H4 (cell line): Measurements from ENCODE around the gene ACSL3. TPM values are rescaled to one million over a fixed set of nuclear protein-coding genes. Genes with fewer than 3 reads are reported as not detected.
"Not testable (repeated sequence)": the region's sequence is repeated elsewhere in the genome, so short reads cannot be mapped to it uniquely, and the experiment has no call there.

Source experiments
- DNase-seq: peaks from one replicate; pipeline ENCODE4 v3.0.0-alpha.2; 2015; ENCODE audit warnings: low spot score
- total RNA-seq: library from RNA; depleted of rRNA; stranded (reverse); fragments of >200 nt; shearing (Covaris generic); gene quantifications from 2 replicates; pipeline ENCODE4 v1.2.3, GENCODE V29; 2014; rRNA removed

Gene ACSL3
- total RNA-seq: 115 and 128 TPM in 2 replicates

DNA sequence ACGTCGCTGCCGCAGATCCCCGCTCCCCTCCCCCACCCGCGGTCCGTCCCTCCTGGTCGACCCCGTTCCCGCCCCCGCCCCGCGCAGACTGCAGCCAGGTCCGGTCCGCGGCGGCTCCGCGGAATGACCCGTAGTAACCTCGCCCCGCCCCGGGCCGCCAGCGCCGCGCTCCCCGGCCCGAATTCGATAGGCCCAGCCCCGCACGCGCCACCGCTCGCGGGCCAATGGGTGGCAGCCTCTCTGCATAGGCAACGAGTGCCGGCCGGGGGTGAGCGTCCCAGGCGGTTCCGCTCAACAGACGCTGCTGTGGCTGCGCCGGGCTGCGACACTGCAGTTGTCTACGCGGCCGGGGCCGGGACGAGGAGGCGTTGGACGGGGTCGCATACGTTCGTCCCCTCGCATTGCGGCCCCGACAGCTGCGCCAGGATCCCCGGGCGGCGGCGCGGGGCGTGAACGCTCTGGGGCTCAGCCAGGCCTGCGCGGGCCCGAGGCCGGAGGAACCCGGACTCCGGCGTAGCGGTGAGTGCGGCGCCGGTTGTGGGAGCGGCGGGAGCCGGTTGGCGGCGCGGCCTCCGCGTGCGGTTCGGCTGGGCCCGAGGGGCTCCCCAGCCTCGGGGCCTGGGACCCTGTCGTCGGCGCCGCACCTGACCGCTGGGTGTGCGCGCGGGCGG is at the start of gene ACSL3:
Gene ACSL3, plus strand, starts transcription at position 297 of the 671 bp plus-strand sequence. CDS start 47,737 bp downstream, outside the sequence.
- DNase-seq: peak; percentile 91

GRCh38 chr2:222811828-222812227 is 49.0 kb upstream of the ACSL3 start:
- DNase-seq: no peak

- DNase-seq: no peak
Observed at GRCh38 chr2:222813177-222813843, 47.5 kb upstream of the ACSL3 start.

- peak; percentile 18 for DNase-seq
Observed at GRCh38 chr2:222819722-222820333, 41.0 kb upstream of the ACSL3 start.

DNA sequence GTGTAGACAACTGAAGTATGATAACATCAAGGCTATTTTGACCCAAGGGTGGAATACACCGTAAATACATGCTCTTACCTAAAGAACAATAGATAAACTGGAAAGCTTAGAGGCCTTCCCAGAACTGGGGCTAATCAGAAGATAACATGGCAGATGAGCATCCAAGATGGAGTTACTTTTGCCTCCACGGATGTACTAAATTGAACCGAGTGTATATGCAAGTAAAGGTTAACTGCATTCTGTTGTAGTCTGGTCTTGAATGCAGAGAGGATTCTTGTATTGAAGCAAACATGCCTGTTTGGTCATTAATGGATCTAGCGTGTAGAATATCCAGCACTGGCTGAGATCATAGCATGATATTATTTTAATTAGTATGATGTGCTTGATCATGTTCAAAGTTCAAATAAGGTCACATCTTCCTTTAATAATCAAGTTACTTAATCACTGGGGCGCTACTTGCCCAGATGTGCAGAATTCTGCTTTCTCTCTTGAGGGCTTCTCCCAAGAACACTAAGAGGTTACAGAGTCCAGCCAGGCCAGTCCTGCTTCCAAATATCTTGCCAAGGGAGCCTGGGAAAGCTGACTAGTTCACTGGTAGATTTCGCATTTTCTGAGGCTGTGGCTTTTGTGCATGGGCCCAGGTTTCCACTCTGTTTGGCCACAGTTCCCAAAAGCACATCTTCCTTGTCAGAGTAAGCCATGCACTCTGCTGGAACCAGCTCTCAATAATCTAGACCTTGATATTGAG is 37.5 kb upstream of the ACSL3 start:
- DNase-seq: no peak

DNA sequence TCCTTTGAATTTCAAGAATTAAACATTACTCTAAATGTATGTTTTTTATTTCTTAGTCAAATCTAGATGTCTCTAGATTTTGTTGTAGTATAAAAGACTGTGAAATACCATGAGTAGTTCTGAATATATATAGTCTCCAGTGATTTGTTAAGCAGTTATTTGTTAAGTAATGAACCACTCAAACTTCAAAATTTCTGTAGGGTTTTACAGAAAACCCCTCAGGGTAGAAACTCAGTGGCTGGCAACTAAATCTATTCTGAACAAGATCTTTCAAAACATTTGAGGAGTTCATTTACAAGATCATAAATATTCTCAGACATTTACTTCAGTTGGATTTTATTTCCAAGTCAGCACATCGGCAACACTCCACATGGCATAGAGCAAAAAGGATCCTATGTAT is 35.8 kb upstream of the ACSL3 start:
- no peak for DNase-seq

DNA sequence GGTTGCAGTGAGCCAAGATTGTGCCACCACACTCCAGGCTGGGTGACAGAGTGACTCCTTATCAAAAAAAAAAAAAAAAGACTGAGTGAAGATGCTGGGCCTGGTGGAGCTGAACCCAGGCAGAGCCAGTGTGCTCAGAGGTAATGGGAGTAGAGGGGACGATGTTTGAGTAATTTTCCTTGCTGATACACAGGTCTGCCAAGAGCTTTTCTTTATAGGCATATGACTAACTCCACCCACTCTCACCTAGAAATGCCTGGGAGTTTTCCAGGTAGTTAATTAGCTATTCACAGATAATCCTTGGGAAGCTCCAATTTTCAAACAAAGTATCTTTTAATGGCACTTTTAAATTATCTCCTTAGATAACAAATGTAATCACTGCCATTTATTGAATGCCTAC is 33.4 kb upstream of the ACSL3 start:
- DNase-seq: no peak

- no peak for DNase-seq
Observed at GRCh38 chr2:222828572-222828971, 32.3 kb upstream of the ACSL3 start.

GRCh38 chr2:222830164-222830563 is 30.7 kb upstream of the ACSL3 start:
- no peak for DNase-seq

- no peak for DNase-seq
Observed at GRCh38 chr2:222833410-222833809, 27.4 kb upstream of the ACSL3 start.

GRCh38 chr2:222835143-222835822 is 25.6 kb upstream of the ACSL3 start:
- no peak for DNase-seq

GRCh38 chr2:222835823-222836151 is 25.0 kb upstream of the ACSL3 start:
- DNase-seq: no peak

- no peak for DNase-seq
Observed at GRCh38 chr2:222837643-222838056, 23.2 kb upstream of the ACSL3 start.

- DNase-seq: no peak
Observed at GRCh38 chr2:222840060-222840802, 20.6 kb upstream of the ACSL3 start.

DNA sequence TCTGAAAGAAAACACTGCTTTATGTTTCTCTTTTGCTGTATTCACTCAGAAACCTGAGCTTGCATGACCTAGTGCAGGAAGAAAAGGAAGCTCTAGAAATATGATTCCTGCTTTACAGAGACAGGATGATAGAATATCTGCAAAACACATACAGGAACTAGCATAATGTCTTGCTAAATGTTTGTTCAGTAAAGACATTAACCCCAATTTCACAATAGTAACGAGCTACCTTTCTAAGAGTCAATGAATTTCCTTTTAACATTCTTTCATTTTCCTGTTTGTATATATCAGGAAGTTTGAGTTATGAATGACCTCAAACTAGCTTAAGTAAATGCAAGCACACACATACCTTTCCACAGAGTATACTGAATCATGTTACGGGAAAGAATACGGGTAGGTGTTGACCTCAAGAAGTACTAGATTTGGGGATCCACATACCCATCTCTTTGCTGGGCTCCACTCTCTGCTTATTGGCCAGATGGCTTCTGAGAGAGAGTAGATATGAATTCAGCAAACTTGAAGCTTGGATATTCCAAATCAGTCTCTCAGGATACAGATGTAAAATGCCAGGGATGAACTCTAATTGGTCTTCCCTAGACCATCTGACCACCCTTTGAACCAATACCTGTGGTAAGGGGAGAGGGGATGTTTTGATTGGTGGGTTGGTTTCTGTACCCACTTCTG is 18.2 kb upstream of the ACSL3 start:
- DNase-seq: peak; percentile 30

DNA sequence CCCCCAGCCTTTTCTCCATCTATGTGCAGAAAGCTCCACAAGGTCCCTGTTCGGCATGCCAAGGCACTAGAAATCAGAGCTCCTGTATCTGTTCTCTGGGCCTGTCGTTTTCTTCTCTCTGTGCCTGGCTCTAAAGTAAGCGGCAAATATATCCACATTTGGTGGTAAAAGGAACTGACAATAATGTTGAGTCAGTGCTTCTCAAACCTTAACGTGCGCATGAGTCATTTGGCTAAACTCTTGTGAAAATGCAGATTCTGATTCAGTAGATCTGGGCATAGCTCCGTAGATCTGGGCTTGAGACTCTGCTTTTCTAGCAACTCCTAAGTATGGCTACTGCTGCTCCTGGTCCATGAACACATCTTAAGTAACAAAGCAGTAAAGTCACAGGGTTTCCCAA is 16.5 kb upstream of the ACSL3 start:
- peak; percentile 89 for DNase-seq

DNA sequence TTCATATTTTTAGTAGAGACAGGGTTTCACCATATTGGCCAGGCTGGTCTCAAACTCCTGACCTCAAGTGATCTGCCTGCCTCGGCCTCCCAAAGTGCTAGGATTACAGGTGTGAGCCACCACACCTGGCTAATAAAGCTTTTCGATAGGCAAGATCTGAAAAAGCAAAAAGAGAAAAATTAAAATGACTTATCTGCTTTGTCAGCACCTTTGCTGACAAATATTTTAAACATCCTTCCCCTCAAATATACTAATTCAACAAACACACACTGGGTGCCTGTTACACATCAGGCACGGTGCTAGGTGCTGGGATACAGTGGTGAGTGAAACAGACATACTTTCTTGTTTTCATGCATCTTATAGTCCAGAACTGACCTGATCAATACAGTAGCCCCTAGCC is 15.5 kb upstream of the ACSL3 start:
- not testable (repeated sequence) for DNase-seq

- DNase-seq: no peak
Observed at GRCh38 chr2:222846003-222846402, 14.8 kb upstream of the ACSL3 start.

GRCh38 chr2:222848031-222848430 is 12.8 kb upstream of the ACSL3 start:
- DNase-seq: not testable (repeated sequence)

DNA sequence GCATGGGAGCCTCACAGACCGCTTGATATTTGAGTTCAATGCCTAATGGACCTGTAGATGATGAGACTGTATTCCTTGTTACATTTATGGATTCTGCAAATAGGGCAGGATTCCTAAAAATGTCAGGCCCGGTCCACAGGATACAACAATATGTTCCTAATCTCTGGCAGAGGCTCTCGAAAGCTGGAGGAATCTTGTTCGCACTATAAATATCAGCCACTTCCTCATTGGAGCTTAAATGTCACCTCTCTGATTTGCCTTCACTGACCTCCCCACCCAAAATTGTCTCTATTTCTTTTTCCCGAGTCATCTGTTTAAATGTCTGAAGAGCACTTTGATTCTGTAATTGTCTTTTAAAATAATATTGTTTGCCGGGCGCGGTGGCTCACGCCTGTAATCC is 12.0 kb upstream of the ACSL3 start:
- no peak for DNase-seq
